HG03025 (cell line): ENCODE results near the gene PCP2.

ENCODE experiments used
- ATAC-seq: cut with Tn5 transposase; IDR thresholded peaks from one replicate; pipeline ENCODE4 v1.9.1; 2021; ENCODE audit warnings: mild to moderate bottlenecking, moderate library complexity; ENCODE audit not compliant: unreplicated experiment, low FRiP score

PCP2 gene

DNA sequence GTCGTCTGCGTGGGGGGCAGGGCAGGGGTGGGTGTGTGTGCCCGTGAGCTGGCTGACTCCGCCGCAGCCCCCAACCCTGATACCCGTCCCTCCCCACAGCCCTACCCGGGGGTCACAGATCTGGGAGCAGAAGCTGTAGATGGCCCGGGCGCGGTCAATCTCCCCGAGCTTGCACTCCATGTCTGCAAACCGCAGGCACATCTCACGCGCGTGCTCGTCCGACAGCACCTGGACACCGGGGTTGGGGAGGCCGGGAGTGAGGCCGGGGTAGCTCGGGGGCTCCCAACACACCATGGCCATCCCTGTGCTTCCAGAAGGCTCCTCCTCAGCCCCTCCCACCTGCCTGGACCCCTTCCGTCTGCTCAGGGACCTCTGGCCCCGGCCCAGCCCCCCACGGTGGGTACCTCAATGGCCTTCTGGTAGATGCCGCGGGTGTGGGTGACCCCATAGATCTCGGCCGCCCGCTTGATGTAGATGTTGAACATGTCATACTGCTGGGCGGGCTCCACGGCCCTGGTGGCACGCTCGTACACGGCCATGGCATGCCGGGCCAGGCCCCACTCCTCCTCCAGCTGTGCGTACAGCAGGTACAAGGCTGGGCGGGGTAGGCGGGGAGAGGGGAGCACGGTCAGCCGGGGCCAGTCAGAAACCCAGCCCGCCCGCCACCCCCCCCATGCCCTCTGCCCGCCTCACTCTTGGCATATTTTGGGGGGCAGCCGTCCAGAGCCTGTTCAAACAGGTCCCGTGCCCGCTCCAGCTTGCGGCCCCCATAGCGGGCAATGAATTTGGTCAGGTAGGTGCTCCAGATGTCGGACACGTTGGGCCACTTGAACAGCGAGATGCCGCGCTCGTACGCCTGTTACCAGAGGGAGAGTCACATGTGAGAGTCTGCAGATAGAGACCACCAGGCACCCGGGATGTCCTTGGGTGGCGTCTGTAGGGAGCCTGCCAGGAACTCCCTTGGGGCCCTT is 12.8 kb downstream of the PCP2 start:
- no peak for ATAC-seq

- ATAC-seq = no peak
These were observed 13.7 kb downstream of the PCP2 start for GRCh38 chr19:7619671-7620441.

- ATAC-seq = no peak
These were observed 14.6 kb downstream of the PCP2 start for GRCh38 chr19:7618771-7619510.

- no peak for ATAC-seq
These were observed 15.2 kb downstream of the PCP2 start for GRCh38 chr19:7618348-7618747.

DNA sequence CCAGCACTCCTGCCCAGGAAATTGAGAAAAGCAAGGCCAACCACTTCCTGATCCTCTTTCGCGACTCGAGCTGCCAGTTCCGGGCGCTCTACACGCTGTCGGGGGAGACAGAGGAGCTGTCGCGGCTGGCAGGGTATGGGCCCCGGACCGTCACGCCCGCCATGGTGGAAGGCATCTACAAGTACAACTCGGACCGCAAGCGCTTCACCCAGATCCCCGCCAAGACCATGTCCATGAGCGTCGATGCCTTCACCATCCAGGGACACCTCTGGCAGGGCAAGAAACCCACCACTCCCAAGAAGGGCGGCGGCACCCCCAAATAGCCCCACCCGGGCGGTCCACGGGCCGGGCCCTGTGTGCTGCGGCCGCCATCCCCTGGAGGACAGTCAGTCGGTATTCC is 15.8 kb downstream of the PCP2 start:
- ATAC-seq = no peak

GRCh38 chr19:7617172-7617571 is 16.3 kb downstream of the PCP2 start:
- no peak for ATAC-seq

DNA sequence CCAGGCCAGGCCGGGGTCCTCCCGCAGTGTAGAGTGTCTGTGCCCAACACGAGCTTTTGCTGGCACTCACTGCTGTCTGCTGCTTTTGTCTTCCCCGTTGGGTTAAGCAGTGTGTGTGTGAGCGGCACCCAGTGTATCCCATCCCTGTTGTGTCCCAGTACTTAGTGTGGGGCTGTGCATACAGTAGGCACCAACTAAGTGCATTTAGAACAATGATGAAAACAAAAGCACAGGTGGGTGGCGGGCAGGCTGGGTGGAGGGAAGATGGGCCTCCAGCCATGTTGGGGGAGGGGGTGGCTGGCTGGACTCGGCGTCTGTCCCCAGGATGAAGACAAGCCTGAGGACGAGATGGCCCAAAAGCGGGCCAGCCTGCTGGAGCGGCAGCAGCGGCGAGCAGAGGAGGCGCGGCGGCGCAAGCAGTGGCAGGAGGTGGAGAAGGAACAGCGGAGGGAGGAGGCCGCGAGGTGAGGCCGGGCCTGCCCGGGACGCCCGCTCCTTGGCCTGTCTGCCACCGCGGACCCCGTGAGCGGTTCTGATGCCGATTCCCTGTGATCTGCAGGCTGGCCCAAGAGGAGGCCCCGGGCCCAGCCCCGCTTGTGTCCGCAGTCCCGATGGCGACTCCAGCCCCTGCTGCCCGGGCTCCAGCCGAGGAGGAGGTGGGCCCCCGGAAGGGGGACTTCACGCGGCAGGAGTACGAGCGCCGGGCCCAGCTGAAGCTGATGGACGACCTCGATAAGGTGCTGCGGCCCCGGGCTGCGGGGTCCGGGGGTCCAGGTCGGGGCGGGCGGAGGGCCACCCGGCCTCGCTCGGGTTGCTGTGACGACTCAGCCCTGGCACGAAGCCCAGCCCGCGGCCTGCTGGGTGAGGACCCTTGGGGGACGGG is 18.4 kb downstream of the PCP2 start:
- ATAC-seq = no peak

DNA sequence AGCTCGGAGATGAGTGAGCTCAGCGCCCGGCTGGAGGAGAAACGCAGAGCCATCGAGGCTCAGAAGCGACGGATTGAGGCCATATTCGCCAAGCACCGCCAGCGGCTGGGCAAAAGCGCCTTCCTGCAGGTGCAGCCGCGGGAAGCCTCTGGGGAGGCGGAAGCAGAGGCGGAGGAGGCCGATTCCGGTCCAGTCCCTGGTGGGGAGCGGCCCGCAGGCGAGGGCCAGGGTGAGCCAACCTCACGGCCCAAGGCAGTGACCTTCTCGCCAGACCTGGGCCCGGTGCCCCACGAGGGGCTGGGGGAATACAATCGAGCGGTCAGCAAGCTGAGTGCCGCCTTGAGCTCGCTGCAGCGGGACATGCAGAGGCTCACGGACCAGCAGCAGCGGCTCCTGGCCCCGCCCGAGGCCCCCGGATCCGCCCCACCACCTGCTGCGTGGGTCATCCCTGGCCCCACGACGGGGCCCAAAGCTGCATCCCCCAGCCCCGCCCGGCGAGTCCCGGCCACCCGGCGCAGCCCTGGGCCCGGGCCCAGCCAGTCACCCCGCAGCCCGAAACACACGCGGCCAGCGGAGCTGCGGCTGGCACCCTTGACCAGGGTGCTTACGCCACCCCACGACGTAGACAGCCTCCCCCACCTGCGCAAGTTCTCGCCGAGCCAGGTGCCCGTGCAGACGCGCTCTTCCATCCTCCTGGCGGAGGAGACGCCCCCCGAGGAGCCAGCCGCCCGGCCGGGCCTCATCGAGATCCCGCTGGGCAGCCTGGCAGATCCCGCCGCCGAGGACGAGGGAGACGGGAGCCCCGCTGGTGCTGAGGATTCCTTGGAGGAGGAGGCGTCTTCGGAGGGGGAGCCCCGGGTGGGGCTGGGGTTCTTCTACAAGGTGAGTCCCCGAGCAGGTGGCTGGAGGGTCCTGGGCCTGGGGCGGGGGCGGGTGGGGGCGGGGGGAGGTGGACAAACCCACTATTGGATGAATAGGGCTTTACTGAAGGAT is 20.9 kb downstream of the PCP2 start:
- no peak for ATAC-seq

DNA sequence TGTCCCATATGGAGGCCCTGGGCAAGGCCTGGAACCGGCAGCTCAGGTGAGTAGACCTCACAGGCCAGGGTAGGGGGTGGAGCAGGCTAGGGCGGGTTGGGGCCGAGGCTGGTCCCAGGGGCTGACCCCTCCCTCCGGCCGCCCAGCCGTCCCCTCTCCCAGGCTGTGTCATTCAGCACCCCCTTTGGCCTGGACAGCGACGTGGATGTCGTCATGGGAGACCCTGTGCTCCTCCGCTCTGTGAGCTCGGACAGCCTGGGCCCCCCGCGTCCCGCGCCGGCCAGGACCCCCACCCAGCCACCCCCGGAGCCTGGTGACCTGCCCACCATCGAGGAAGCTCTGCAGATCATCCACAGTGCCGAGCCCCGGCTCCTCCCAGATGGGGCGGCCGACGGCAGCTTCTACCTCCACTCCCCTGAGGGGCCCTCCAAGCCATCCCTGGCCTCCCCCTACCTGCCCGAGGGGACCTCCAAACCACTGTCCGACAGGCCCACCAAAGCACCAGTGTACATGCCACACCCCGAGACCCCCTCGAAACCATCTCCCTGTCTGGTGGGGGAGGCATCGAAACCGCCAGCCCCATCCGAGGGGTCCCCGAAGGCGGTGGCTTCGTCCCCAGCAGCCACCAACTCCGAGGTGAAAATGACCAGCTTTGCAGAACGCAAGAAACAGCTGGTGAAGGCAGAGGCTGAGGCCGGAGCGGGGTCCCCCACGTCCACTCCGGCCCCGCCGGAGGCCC is 21.8 kb downstream of the PCP2 start:
- no peak for ATAC-seq

- no peak for ATAC-seq
These were observed 22.9 kb downstream of the PCP2 start for GRCh38 chr19:7610491-7611240.

- no peak for ATAC-seq
These were observed 25.5 kb downstream of the PCP2 start for GRCh38 chr19:7607874-7608560.

DNA sequence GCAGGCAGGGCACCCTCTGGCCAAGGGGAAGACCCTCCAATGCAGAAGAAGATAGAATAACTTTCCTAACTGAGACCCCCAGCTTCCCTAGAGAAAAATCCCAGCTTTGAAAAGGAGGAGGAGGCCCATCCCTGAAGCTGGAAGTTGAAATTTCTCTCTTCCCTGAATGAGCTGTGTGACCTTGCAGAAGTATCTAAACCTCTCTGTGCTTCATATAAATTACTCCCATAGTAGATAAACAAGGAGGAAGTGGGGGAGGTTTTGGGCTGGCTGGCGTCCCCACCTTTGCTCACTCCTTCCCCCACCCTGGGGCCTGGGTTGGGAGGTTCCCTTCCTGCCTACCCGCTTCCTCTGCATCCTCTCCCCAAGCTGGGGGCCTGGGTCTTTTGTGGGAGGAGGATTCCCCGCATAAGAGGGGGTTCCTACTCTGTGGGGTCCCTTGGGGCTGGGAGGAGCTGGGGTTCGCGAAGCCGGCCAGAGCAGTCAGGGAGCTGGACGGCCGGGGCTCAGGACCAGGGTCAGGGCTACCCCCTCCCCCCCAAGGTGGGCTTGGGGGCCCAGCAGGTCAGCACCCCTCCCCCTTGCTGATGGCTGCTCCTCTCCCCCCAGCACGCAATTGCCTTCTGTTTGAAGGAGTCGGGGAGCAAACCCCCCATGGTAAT is 26.2 kb downstream of the PCP2 start:
- no peak for ATAC-seq

DNA sequence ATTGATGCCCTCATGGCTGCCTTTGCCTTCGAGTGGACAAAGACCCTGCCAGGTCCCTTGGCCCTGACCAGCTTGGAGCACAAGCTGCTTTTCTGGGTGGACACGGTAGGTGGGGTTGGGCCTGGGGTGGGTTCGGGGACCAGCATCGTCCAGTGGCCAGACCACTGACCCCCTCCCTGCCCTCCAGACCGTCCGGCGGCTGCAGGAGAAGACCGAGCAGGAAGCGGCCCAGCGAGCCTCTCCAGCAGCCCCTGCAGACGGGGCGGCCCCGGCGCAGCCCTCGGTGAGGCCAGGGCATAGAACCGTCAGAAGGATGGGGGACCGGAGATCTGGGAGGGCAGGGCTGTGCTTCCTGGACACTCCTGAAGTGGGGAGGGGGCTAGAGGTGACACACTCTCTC is 27.2 kb downstream of the PCP2 start:
- ATAC-seq = no peak

- no peak for ATAC-seq
These were observed 27.9 kb downstream of the PCP2 start for GRCh38 chr19:7605490-7606222.

- no peak for ATAC-seq
These were observed 29.6 kb downstream of the PCP2 start for GRCh38 chr19:7603919-7604318.
